HepG2 (cell line): Measurements from ENCODE around the gene CPED1.

ENCODE experiments used
- ATF6 ChIP-seq: sonication (generic); formaldehyde crosslinking; conservative IDR thresholded peaks from 2 replicates; pipeline ENCODE4 v1.4.0; 2020; ENCODE audit warnings: missing genetic modification reagents
- ATM ChIP-seq: fragments of 450-650 bp; IDR thresholded peaks from 2 replicates; pipeline ENCODE4 v1.7.1; 2017; ENCODE audit warnings: mild to moderate bottlenecking, borderline replicate concordance
- BORCS8-MEF2B ChIP-seq: sonication (generic); formaldehyde crosslinking; IDR thresholded peaks from 2 replicates; pipeline ENCODE4 v1.8.0; 2022; ENCODE audit warnings: mild to moderate bottlenecking, missing genetic modification reagents
- CTCF ChIP-seq: sonication (generic); formaldehyde crosslinking; IDR thresholded peaks from 2 replicates; pipeline ENCODE4 v1.5.0; 2020; ENCODE audit warnings: mild to moderate bottlenecking, missing genetic modification reagents, moderate library complexity
- ELF1 ChIP-seq: sonication (generic); formaldehyde crosslinking; IDR thresholded peaks from 2 replicates; pipeline ENCODE4 v1.4.0; 2020; ENCODE audit warnings: missing genetic modification reagents
- FOSL2 ChIP-seq: sonication (generic); formaldehyde crosslinking; IDR thresholded peaks from 2 replicates; pipeline ENCODE4 v1.4.0; 2020; ENCODE audit warnings: missing genetic modification reagents
- FOXK2 ChIP-seq: fragments of 450-650 bp; IDR thresholded peaks from 2 replicates; pipeline ENCODE4 v1.6.1; 2016
- MYC ChIP-seq: sonication (generic); formaldehyde crosslinking; IDR thresholded peaks from 2 replicates; pipeline ENCODE4 v1.9.0; 2021; ENCODE audit warnings: missing genetic modification reagents, borderline replicate concordance
- RBAK ChIP-seq: sonication (generic); formaldehyde crosslinking; IDR thresholded peaks from 2 replicates; pipeline ENCODE4 v1.5.1; 2020; ENCODE audit warnings: mild to moderate bottlenecking, missing genetic modification reagents
- SMC3 ChIP-seq: IDR thresholded peaks from 2 replicates; pipeline ENCODE4 v1.6.1; 2011; ENCODE audit warnings: low read length, improper control_type of control experiment
- ZFP36 ChIP-seq: fragments of 150-350 bp; IDR thresholded peaks from 2 replicates; pipeline ENCODE4 v1.6.1; 2018; ENCODE audit warnings: borderline replicate concordance, low read length, low read depth; ENCODE audit not compliant: partially characterized antibody
- ZFYVE20 ChIP-seq: sonication (generic); formaldehyde crosslinking; IDR thresholded peaks from 2 replicates; pipeline ENCODE4 v1.8.0; 2023; ENCODE audit warnings: low read depth, mild to moderate bottlenecking, moderate library complexity, missing genetic modification reagents, borderline replicate concordance
- ZZZ3 ChIP-seq: sonication (generic); formaldehyde crosslinking; IDR thresholded peaks from 2 replicates; pipeline ENCODE4 v1.4.0; 2020; ENCODE audit warnings: missing genetic modification reagents, mild to moderate bottlenecking, borderline replicate concordance
- TF ChIP-seq, protein P1 (sequence below), 2 experiments: sonication (generic) in 1 of 2; formaldehyde crosslinking in 1 of 2; IDR thresholded peaks; 2 replicates each; pipeline versions ENCODE4 v1.4.0 to v1.6.1; 2016 to 2020; ENCODE audit warnings: borderline replicate concordance in 1 of 2, low read depth in 1 of 2, mild to moderate bottlenecking in 1 of 2, missing genetic modification reagents in 1 of 2

- TF ChIP-seq ZZZ3 (CRISPR knock-in tag) (no peak), FOXK2 (no peak), ATM (no peak), ATF6 (no peak), MYC (CRISPR knock-in tag) (no peak), SMC3 (no peak), ELF1 (no peak), FOSL2 (CRISPR knock-in tag) (no peak), BORCS8-MEF2B (CRISPR knock-in tag) (no peak), ZFYVE20 (CRISPR knock-in tag) (no peak), CTCF (CRISPR knock-in tag) (no peak), RBAK (CRISPR knock-in tag) (no peak), ZFP36 (no peak)
- TF ChIP-seq, protein P1, sequence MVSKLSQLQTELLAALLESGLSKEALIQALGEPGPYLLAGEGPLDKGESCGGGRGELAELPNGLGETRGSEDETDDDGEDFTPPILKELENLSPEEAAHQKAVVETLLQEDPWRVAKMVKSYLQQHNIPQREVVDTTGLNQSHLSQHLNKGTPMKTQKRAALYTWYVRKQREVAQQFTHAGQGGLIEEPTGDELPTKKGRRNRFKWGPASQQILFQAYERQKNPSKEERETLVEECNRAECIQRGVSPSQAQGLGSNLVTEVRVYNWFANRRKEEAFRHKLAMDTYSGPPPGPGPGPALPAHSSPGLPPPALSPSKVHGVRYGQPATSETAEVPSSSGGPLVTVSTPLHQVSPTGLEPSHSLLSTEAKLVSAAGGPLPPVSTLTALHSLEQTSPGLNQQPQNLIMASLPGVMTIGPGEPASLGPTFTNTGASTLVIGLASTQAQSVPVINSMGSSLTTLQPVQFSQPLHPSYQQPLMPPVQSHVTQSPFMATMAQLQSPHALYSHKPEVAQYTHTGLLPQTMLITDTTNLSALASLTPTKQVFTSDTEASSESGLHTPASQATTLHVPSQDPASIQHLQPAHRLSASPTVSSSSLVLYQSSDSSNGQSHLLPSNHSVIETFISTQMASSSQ (IDR thresholded peaks at IDR 0.05; ENCODE audit: low read depth): no peak
- TF ChIP-seq, protein P1 (CRISPR knock-in tag; IDR thresholded peaks at IDR 0.05; ENCODE audit: borderline replicate concordance): no peak
Measured at GRCh38 chr7:121020989-121021969, 32.8 kb downstream of the CPED1 start.
